ENCODE measurements around the gene SORBS2.

SORBS2 gene

DNA sequence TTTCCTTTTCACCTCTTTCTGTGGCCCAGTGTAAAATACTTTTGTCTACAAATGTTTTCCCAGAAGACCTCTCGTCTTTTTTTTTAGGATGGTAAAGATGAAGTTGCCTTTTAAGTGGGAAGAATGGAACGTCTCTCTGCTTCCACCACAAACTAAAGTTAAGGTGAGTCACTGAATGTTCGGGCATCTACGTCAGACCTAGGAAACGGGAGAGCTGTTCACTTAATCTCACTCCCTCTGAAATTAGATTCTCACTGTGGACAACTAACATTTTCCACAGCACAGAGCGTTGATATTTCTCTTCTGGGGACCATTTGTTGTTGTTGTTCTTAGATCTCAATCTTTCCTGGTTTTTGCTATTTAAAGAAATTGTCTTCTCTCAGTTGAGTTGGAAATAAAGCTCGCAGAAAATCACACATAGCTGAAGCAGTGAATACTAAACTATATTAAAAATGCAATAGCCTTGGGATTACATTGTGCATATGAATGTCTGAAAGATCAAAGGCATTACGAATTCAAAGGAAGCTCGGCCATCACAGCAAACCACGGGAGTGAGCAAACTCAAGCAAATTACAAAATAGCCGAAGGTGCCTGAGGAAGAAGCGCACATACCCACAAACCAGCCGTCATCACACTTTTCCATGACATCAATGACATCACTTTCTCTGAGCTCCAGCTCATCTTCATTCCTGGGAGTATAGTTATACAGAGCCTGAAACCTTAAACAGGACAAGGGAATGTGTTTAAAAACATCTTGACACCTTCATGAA lies 222.7 kb downstream of the SORBS2 start:
- Histone ChIP-seq H3K27ac (0 out of 2 replicates have a peak overlapping the region, but pooled peaks have one; percentile 99), H3K4me2 (no peak overlapping the region), H3K4me1 (ENCODE audit: low read depth, poor library complexity, severe bottlenecking) (peaks cover 38% of the 10 kb centered on the region), H3K79me2 (ENCODE audit: insufficient read depth, low read depth) (no peaks in the 10 kb centered on the region), H3K4me3 (IDR thresholded peaks at IDR 0.05; ENCODE audit: insufficient read depth, low read depth, low read length) (no peak overlapping the region), H4K20me1 (ENCODE audit: insufficient read depth) (no peaks in the 10 kb centered on the region), H3K36me3 (ENCODE audit: insufficient read depth) (no peaks in the 10 kb centered on the region), H2AFZ (ENCODE audit: low read depth) (no peak overlapping the region), H3K9ac (no peak overlapping the region), H3K27me3 (ENCODE audit: insufficient read depth, low read depth) (no peaks in the 10 kb centered on the region)
- no peak for TF ChIP-seq CTCF (conservative IDR thresholded peaks at IDR 0.05; ENCODE audit: low read depth, low read length)

- Histone ChIP-seq H3K4me3 (IDR thresholded peaks at IDR 0.05; ENCODE audit: insufficient read depth, low read depth, low read length) (no peak overlapping the region), H3K4me2 (peak overlapping the region; percentile 89), H3K27me3 (ENCODE audit: insufficient read depth, low read depth) (no peaks in the 10 kb centered on the region), H4K20me1 (ENCODE audit: insufficient read depth) (no peaks in the 10 kb centered on the region), H3K9ac (peak overlapping the region; percentile 93), H3K4me1 (ENCODE audit: low read depth, poor library complexity, severe bottlenecking) (peaks cover 38% of the 10 kb centered on the region), H3K36me3 (ENCODE audit: insufficient read depth) (no peaks in the 10 kb centered on the region), H2AFZ (ENCODE audit: low read depth) (peak overlapping the region; percentile 87), H3K79me2 (ENCODE audit: insufficient read depth, low read depth) (no peaks in the 10 kb centered on the region), H3K27ac (peak overlapping the region; percentile 99)
- no peak for TF ChIP-seq CTCF (conservative IDR thresholded peaks at IDR 0.05; ENCODE audit: low read depth, low read length)
These were observed 224.4 kb downstream of the SORBS2 start for GRCh38 chr4:185587427-185588161.

DNA sequence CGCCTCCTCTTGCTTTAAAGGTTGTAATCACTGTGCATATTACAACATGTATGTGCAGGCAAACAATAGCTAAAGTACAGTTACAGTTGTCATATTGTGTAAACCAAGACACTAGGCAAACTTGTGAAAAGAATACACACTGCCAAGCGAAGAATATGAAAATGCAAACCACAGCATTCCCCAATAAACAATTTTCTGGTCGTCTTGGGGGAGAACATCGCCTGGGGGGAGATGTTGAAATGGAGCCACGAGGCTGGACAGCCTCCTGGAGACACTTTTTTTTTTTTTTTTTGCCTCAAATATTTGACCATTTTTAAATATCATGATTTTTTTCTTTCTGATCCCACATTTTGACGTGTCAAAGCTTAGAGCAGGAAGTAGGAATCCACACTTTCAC lies 225.0 kb downstream of the SORBS2 start:
- peak overlapping the region; percentile 87 for H2AFZ ChIP-seq (ENCODE audit: low read depth)
- no peaks in the 10 kb centered on the region for H4K20me1 ChIP-seq (ENCODE audit: insufficient read depth)
- H3K79me2 ChIP-seq (ENCODE audit: insufficient read depth, low read depth): no peaks in the 10 kb centered on the region
- H3K27ac ChIP-seq: peak overlapping the region; percentile 99
- peak overlapping the region; percentile 93 for H3K9ac ChIP-seq
- no peak overlapping the region for H3K4me3 ChIP-seq (IDR thresholded peaks at IDR 0.05; ENCODE audit: insufficient read depth, low read depth, low read length)
- TF ChIP-seq CTCF (conservative IDR thresholded peaks at IDR 0.05; ENCODE audit: low read depth, low read length): no peak
- H3K4me2 ChIP-seq: peak overlapping the region; percentile 88
- H3K27me3 ChIP-seq (ENCODE audit: insufficient read depth, low read depth): no peaks in the 10 kb centered on the region
- no peaks in the 10 kb centered on the region for H3K36me3 ChIP-seq (ENCODE audit: insufficient read depth)
- peaks cover 38% of the 10 kb centered on the region for H3K4me1 ChIP-seq (ENCODE audit: low read depth, poor library complexity, severe bottlenecking)

- Histone ChIP-seq H3K79me2 (ENCODE audit: insufficient read depth, low read depth) (no peaks in the 10 kb centered on the region), H3K9ac (no peak overlapping the region), H3K4me2 (peak overlapping the region; percentile 16; the same call in 1 of the 2 replicates), H4K20me1 (ENCODE audit: insufficient read depth) (no peaks in the 10 kb centered on the region), H3K4me1 (ENCODE audit: low read depth, poor library complexity, severe bottlenecking) (peaks cover 38% of the 10 kb centered on the region), H3K27me3 (ENCODE audit: insufficient read depth, low read depth) (no peaks in the 10 kb centered on the region), H3K4me3 (IDR thresholded peaks at IDR 0.05; ENCODE audit: insufficient read depth, low read depth, low read length) (no peak overlapping the region), H3K27ac (no peak overlapping the region), H2AFZ (ENCODE audit: low read depth) (no peak overlapping the region), H3K36me3 (ENCODE audit: insufficient read depth) (no peaks in the 10 kb centered on the region)
- no peak for TF ChIP-seq CTCF (conservative IDR thresholded peaks at IDR 0.05; ENCODE audit: low read depth, low read length)
These were observed 226.8 kb downstream of the SORBS2 start for GRCh38 chr4:185585211-185585610.

All from KMS-11 (cell line).